Measurements from ENCODE around the gene MTA1. TPM values are rescaled to one million over a fixed set of nuclear protein-coding genes. Genes with fewer than 3 reads are reported as not detected.

The MTA1 gene
- polyA plus RNA-seq, 3 donors, result 69.0 to 83.7 (median 74.5) TPM

DNA sequence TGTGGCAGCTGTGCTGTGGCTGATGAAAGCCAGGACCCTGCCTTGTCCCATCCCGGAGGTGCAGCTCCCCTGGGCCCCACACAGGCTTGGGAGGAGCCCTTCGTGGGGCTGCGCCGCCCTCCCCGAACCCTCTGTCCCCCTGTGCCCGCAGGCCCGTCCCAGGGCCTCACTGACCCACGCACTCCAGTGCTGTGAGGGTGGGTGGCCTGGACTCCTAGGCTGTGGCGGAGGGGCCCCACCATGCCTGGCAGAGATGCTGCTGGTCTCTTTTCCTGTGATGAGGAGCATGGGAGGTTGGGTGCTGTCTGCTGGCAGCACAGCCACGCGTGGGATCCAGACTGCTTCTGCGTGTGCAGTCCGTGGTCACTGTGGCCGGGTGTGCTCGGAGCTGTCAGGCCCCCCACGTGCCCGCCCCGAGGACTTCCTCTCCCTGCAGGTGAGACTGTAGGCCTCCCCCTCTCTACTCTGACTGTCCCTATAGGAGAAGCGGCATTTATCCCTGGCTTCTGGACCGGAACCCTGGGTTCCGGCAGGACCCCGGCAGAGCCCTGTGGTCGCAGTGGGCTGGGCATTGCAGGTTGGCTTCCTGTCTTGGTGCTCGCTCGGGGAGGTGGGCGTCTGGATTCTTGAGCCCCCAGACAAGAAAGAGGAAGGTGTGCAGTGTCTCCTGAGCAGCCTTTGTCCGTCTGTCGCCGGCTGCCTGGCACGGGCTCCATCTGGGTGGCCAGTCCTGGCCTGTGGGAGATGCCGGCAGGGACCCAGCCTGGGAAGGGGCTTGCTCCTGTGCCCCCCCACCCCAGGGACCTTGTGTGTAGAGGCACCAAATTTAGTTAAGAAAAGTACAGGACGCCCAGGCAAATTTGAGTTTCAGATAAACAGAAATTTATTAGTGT is 2.3 kb downstream of the MTA1 start:
- no peak for DNase-seq (ENCODE audit: low read depth in 3 of 3, low spot score in 2 of 3)

DNA sequence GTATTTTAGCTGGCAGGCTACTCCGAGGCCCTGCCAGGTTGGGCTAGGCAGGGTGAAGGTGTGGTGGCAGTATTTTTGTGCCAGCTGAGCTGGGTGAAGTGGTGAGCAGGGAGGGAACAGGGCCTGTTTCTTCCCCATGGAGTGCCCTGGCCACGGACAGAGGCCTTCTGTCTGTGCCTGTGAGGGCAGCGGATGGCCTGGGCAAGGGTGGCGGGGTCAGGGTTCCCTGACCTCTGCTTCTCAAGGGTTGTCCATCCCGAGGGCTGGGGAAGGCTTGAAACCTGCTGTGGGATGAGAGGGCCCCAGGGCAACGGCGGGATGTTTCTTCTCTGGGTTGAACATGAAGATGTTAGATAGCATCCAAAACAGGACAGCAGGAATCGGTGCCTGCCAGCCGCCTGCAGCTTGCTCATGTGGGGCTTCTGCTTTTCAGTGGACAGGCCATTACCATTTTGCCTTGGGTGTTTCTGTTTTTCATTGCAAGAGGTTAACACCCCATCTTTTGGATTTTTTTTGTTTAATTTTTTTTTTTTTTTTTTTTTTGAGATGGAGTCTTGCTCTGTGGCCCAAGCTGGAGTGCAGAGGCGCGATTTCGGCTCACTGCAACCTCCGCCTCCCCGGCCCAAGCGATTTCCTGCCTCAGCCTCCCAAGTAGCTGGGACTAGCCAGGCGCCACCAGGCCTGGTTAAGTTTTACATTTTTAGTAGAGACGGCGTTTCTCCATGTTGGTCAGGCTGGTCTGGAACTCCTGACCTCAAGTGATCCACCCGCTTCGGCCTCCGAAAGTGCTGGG is 3.3 kb downstream of the MTA1 start:
- no peak for DNase-seq (ENCODE audit: low read depth in 3 of 3, low spot score in 2 of 3)

GRCh38 chr14:105423488-105424195 is 4.0 kb downstream of the MTA1 start:
- DNase-seq (ENCODE audit: low read depth in 3 of 3, low spot score in 2 of 3), result no peak

GRCh38 chr14:105424861-105425260 is 5.2 kb downstream of the MTA1 start:
- DNase-seq (ENCODE audit: low read depth in 3 of 3, low spot score in 2 of 3), result no peak

GRCh38 chr14:105425823-105426247 is 6.2 kb downstream of the MTA1 start:
- no peak for DNase-seq (ENCODE audit: low read depth in 3 of 3, low spot score in 2 of 3)

- DNase-seq (ENCODE audit: low read depth in 3 of 3, low spot score in 2 of 3), result no peak
These were observed 6.9 kb downstream of the MTA1 start for GRCh38 chr14:105426416-105427130.

- no peak for DNase-seq (ENCODE audit: low read depth in 3 of 3, low spot score in 2 of 3)
These were observed 7.8 kb downstream of the MTA1 start for GRCh38 chr14:105427412-105427811.

DNA sequence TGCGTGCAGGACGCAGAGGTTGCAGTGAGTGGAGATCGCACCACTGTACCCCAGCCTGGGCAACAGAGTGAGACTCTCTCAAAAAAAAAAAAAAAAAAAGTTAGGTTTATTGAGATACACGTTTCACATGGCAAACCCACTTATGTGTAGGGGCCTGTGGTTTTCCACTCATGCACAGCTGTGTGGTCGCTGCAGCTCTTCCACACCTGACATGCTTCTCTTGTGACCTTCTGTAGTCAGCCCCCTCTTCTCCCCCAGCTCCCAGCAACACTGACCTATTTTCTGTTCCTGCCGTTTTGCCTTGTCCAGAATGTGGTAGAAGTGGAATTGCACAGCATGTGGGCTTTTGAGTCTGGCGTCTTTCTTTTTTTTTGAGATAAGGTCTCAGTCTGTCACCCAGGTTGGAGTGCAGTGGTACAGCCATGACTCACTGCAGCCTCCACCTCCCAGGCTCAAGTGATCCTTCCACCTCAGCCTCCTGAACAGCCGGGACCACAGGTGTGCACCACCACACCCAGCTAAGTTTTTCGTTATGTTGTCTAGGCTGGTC is 8.4 kb downstream of the MTA1 start:
- DNase-seq (ENCODE audit: low read depth in 3 of 3, low spot score in 2 of 3), result no peak

DNA sequence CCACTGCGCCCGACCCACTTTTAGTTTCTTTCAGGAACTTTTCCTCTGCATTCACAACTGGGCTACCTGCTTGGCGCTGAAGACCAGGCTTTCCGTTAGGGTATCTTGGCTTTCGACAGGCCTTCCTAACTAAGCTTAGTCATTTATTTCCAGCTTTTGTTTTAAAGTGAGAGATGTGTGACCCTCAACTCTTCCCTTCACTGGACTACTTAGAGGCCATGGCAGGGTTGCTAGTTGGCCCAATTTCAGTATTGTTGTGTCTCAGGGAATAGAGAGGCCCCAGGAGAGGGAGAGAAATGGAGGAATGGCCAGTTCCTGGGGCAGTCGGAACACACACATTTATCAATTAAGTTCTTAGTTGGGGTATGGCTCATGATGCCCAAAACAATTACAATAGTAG is 10.4 kb downstream of the MTA1 start:
- DNase-seq (ENCODE audit: low read depth in 3 of 3, low spot score in 2 of 3), result no peak

DNA sequence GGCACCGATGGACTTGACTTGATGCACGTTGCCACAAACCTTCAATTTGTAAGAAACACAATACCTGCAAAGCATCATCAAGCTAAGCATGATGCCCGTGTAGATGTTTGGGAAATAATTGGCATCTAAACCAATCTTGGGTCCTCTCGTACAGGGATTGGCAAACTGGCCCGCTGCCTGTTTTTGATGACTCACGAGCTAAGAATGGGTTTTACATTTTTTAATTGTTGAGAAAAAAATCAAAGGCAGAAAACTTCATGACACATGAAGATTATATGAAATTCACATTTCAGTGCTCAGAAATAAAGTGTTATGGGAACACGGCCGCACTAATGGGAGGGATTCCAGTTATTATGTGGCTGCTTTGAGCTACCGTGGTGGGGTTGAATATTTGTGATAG is 10.9 kb downstream of the MTA1 start:
- no peak for DNase-seq (ENCODE audit: low read depth in 3 of 3, low spot score in 2 of 3)

GRCh38 chr14:105431256-105431655 is 11.6 kb downstream of the MTA1 start:
- no peak for DNase-seq (ENCODE audit: low read depth in 3 of 3, low spot score in 2 of 3)

- DNase-seq (ENCODE audit: low read depth in 3 of 3, low spot score in 2 of 3), result no peak
These were observed 13.0 kb downstream of the MTA1 start for GRCh38 chr14:105432657-105433056.

GRCh38 chr14:105433161-105433605 is 13.6 kb downstream of the MTA1 start:
- DNase-seq (ENCODE audit: low read depth in 3 of 3, low spot score in 2 of 3), result no peak

GRCh38 chr14:105436402-105436801 is 16.8 kb downstream of the MTA1 start:
- DNase-seq (ENCODE audit: low read depth in 3 of 3, low spot score in 2 of 3), result no peak

- DNase-seq (ENCODE audit: low read depth in 3 of 3, low spot score in 2 of 3), result no peak
These were observed 17.5 kb downstream of the MTA1 start for GRCh38 chr14:105436891-105437722.

DNA sequence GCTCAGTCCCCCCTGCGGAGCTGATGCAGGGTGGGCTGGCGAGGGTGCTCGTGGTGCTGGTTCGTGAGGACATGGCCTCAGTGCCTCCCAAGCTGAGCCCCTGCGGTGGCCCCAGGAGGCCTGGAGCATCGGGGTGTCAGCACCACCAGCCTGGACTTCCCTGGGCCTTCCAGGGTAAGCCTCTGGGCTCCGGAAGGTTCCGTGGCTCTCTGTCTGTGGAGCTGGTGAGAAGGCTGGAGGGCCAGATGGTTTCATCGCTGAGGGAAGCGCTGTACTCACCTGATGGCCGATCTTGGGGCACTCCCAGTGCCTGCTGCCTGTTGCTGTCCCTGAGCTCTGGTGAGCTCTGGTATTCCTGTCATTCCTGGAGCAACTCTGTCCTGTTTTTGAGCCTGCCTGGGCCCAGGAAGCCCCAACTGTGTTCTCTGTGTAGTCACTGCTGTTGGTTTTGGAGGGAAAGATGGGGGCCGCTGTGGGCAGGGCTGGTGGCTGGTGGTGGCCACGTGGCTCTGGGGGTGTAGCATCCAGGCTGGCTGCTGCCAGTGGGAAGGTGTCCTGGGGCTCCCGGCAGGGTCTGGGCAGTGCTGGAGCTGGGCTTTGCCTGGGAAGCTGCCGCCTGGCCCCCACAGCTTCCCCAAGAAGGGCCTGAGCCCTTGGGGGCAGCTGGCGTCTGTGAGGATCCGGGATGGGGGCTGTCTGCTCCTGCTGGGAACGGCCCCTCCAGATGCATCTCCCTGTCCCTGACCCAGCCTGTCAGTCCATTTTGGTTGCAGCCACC is 18.3 kb downstream of the MTA1 start:
- DNase-seq (ENCODE audit: low read depth in 3 of 3, low spot score in 2 of 3), result no peak

- DNase-seq (ENCODE audit: low read depth in 3 of 3, low spot score in 2 of 3), result no peak
These were observed 19.6 kb downstream of the MTA1 start for GRCh38 chr14:105439179-105439578.

GRCh38 chr14:105439710-105440553 is 20.3 kb downstream of the MTA1 start:
- DNase-seq (ENCODE audit: low read depth in 3 of 3, low spot score in 2 of 3), result no peak

Measured in right renal cortex interstitium (tissue), 3 donors.